Hepatocyte (in vitro differentiated cells): ENCODE measurements around the gene MTA3.

Experiments used
- EZH2 ChIP-seq: fragments of 200-600 bp; sonication (generic); IDR thresholded peaks from 2 replicates; pipeline ENCODE4 v1.6.1; 2016; ENCODE audit warnings: antibody characterized with exemption, mild to moderate bottlenecking, borderline replicate concordance
- EZH2phosphoT487 ChIP-seq: fragments of 200-600 bp; sonication (generic); IDR thresholded peaks from one replicate; pipeline ENCODE4 v1.6.1; 2018; ENCODE audit warnings: antibody characterized with exemption, mild to moderate bottlenecking, low read depth, moderate library complexity; ENCODE audit not compliant: unreplicated experiment, severe bottlenecking
- TF ChIP-seq, protein P1 (sequence below): fragments of 200-600 bp; sonication (generic); IDR thresholded peaks from 2 replicates; pipeline ENCODE4 v1.5.1; 2016; ENCODE audit warnings: antibody characterized with exemption, mild to moderate bottlenecking; ENCODE audit not compliant: poor library complexity

DNA sequence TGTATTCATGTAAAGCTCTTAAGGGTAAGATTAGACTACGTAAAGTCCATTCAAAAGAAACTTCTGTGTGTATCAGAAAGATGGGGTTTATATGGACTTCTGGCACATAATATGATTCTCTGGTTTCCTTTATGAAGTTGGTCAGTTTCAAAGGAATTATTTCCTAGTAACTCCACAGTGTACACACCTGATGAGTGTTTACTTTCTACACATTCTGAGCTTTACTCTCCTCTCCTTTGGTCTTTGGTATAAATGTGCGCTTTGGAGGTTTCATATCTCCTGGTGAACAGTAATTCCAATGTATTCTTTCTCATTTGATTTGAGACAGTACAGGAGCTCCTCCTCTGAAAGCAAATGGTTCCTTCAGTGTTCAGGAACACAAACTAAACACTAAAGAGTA is 107.4 kb downstream of the MTA3 start:
- TF ChIP-seq EZH2phosphoT487 (no peak), EZH2 (no peak)
- TF ChIP-seq, protein P1, sequence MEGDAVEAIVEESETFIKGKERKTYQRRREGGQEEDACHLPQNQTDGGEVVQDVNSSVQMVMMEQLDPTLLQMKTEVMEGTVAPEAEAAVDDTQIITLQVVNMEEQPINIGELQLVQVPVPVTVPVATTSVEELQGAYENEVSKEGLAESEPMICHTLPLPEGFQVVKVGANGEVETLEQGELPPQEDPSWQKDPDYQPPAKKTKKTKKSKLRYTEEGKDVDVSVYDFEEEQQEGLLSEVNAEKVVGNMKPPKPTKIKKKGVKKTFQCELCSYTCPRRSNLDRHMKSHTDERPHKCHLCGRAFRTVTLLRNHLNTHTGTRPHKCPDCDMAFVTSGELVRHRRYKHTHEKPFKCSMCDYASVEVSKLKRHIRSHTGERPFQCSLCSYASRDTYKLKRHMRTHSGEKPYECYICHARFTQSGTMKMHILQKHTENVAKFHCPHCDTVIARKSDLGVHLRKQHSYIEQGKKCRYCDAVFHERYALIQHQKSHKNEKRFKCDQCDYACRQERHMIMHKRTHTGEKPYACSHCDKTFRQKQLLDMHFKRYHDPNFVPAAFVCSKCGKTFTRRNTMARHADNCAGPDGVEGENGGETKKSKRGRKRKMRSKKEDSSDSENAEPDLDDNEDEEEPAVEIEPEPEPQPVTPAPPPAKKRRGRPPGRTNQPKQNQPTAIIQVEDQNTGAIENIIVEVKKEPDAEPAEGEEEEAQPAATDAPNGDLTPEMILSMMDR = no peak
